Stimulated activated CD4-positive, alpha-beta T cell treated with anti-CD3 and anti-CD28 coated beads, Interleukin-2, amount 100 ng/mL, for 4 hours (primary cell): ENCODE measurements around the gene ZNF512B.
A peak's percentile ranks its signal among the peaks of the same experiment; 100 is the strongest.
"Not testable (repeated sequence)": the region's sequence is repeated elsewhere in the genome, so short reads cannot be mapped to it uniquely, and the experiment has no call there.

Experiments
- DNase-seq: peaks from one replicate; pipeline ENCODE4 v3.0.0-alpha.2; 2020; ENCODE audit warnings: low read depth

ZNF512B gene, protein sequence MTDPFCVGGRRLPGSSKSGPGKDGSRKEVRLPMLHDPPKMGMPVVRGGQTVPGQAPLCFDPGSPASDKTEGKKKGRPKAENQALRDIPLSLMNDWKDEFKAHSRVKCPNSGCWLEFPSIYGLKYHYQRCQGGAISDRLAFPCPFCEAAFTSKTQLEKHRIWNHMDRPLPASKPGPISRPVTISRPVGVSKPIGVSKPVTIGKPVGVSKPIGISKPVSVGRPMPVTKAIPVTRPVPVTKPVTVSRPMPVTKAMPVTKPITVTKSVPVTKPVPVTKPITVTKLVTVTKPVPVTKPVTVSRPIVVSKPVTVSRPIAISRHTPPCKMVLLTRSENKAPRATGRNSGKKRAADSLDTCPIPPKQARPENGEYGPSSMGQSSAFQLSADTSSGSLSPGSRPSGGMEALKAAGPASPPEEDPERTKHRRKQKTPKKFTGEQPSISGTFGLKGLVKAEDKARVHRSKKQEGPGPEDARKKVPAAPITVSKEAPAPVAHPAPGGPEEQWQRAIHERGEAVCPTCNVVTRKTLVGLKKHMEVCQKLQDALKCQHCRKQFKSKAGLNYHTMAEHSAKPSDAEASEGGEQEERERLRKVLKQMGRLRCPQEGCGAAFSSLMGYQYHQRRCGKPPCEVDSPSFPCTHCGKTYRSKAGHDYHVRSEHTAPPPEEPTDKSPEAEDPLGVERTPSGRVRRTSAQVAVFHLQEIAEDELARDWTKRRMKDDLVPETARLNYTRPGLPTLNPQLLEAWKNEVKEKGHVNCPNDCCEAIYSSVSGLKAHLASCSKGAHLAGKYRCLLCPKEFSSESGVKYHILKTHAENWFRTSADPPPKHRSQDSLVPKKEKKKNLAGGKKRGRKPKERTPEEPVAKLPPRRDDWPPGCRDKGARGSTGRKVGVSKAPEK

DNA sequence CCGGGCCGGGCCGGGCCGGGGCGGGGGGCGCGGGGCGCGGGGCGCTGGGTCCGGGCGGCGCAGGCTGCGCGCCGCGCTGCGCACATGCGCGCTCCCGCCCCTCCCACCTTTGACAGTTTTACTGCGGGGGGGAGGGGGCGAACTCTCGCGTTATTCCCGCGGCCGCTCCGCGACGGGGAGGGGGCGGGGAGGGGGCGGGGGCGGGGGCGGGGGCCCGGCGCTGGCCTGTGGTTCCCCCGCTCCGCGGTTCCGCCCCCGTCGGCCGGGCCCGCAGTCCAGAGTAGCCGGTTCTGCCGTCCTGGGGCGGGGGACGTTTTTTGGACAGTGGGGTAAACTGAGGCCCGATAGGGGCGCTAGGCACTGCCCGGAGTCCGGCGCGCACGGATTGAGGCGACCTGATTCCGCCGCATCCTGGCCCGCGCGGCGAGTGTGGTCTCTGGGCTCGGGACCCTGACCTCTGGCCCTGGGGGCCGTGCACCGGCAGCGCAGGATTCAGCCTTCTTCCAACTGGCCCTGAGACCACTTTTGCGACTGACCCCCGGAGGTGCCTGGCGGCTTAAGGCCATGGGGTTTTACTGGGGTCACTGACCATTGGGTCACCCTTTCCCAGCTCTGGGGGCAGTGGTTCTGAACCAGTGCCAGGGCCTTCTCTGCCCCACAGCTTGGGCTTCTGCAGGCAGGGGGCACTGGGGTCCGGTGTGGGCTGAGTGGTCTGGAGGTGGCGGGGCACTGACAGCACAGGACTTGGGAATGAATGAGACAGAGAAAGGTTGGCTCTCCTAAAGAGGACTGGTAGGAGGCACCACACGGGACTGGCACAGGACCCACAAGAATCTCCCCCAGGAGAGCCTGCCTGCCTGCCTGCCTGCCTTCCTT, at the start of gene ZNF512B:
Gene ZNF512B (minus strand): TSS at position 93 of the 876 bp plus-strand sequence. CDS start 1,980 bp downstream, outside the sequence.
- DNase-seq, result peak; percentile 45

DNA sequence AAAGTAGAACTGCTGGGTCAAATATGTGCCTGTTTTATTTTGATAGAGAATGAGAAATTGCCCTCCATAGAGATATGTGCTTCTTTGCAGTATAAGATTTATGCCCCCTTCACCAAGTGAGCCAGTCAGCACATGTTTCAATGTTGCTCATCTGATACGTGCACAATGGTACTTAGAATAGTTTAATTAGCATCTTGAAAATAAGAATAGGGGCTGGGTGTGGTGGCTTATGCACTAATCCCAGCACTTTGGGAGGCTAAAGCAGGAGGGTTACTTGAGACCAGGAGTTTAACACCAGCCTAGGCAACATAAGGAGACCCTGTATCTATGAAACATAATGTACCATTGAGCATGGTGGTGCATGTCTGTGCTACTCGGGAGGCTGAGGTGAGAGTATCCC, 45.9 kb upstream of the ZNF512B start:
- DNase-seq, result no peak

DNA sequence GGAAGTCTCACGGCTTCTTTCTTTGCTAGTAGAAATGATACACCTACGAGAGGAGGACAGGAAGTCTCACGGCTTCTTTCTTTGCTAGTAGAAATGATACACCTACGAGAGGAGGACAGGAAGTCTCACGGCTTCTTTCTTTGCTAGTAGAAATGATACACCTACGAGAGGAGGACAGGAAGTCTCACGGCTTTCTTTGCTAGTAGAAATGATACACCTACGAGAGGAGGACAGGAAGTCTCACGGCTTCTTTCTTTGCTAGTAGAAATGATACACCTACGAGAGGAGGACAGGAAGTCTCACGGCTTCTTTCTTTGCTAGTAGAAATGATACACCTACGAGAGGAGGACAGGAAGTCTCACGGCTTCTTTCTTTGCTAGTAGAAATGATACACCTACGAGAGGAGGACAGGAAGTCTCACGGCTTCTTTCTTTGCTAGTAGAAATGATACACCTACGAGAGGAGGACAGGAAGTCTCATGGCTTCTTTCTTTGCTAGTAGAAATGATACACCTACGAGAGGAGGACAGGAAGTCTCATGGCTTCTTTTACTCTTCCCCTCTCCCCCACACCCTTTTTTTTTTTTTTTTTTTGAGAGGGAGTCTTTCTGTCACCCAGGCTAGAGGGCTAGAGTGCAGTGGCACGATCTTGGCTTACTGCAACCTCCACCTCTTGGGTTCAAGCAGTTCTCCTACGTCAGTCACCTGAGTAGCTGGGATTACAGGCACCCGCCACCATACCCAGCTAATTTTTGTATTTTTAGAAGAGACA, 42.8 kb upstream of the ZNF512B start:
- not testable (repeated sequence) for DNase-seq

DNA sequence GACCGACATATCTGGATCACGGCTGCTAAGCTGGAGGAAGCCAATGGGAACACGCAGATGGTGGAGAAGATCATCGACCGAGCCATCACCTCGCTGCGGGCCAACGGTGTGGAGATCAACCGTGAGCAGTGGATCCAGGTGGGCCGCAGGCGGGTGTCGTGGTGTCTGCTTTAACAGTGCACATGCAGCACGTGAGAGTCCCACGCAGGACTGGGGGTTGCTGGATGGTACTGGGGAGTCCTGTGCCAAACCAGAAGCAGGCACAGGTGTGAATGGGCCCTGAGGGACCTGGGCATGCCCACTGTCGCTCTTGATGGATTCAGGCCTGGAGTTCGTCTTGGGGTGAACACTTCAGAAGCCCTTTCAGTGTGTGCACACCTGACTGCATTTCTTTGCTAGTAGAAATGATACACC, 41.6 kb upstream of the ZNF512B start:
- no peak for DNase-seq

DNA sequence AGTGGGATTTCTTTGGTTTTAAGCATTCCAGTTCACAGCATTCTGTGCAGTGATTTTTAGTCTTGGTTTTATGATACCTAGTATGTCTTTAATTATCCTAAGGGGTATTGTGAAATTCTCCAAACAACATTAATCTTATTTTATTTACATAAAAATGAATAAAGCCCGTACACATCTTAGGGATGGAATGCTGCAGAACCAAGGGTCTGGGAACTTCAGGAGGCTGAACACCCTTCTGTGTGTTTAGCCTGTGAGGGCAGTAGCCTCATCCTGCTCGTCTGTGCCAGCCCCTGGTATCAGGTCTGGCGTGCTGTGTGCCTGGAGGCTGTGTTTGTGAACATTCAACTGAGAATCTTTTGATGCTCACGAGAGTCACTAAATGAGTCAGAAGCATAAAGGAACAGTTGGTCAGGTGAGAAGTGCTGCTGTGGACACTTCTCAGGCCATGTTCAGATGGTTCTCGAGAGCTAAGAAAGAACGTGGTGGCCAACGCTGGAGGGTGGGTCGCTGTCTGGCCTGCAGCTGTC, 41.0 kb upstream of the ZNF512B start:
- no peak for DNase-seq

DNA sequence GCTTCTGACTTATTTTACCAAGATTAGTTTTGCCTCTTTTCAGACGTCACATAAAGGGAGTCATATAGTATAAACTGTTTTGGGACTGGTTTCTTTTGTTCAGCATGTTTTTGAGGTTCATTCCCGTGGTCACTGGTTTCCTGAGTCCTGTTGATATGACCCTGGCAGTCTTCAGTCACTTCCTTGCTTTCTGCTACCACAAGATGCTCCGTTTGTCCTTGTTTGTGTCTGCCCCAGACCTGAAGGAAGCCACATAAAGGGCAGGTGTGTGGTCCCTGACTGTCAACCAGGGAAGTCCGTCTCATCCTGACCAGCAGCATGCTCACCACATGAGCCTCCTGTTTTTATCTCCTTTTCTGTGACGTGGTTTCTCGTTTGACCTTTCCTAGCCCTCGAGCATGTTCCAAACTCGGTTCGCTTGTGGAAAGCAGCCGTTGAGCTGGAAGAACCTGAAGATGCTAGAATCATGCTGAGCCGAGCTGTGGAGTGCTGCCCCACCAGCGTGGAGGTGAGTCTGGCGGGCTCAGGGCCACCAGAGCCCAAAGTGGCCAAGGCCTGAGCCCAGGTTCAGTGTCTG, 40.2 kb upstream of the ZNF512B start:
- no peak for DNase-seq

DNA sequence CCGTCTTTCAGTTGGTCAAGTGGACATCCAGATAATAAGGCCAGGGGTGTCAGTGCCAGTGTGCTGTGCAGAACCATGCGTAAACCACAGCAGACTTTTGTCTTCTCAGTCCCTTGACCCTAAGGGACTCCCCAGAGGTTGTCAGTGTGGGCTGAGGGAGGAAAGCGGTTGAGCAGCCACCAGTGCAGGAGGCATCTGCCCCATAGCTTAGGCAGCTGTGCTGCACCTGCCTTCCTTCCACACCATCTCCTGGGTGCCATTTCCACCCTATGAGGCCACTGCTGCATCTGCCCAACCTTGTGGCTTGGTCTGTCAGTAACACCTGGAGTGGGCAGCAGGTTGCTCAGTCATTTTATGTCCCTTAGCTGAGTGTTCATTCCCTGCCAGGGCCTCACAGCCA, 37.2 kb upstream of the ZNF512B start:
- no peak for DNase-seq

DNA sequence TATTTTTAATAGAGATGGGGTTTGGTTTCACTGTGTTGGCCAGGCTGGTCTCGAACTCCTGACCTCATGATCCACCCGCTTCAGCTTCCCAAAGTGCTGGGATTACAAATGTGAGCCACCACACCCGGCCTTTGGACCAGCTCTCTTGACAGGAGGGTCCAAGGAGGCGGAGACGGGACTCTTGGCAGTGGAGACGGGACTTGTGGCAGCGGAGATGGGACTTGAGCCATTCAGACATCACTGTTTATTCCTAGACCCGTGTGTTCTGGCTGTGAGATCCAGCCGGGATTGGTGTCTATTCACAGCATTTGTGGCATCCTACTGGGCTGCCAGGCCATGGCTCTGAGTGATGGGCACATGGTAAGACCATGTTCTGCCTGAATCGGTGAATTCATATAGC, 36.8 kb upstream of the ZNF512B start:
- DNase-seq, result no peak

DNA sequence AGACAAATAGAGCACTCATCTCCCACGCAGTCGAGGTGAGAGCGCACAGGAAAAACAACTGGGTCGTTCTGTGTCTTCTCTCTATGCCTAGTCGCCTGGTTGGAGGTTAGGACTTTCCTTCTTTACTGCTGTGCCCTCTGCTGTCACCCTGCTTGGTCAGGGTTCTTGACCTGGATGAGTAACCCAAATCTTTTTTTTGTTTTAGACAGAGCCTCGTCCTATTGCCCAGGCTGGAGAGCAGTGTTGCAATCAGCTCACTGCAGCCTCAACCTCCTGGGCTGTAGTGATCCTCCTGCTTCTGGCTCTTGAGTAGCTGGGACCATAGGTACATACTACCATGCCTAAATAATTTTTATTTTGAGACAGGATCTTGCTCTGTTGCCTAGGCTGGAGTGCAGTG, 35.7 kb upstream of the ZNF512B start:
- DNase-seq, result no peak

DNA sequence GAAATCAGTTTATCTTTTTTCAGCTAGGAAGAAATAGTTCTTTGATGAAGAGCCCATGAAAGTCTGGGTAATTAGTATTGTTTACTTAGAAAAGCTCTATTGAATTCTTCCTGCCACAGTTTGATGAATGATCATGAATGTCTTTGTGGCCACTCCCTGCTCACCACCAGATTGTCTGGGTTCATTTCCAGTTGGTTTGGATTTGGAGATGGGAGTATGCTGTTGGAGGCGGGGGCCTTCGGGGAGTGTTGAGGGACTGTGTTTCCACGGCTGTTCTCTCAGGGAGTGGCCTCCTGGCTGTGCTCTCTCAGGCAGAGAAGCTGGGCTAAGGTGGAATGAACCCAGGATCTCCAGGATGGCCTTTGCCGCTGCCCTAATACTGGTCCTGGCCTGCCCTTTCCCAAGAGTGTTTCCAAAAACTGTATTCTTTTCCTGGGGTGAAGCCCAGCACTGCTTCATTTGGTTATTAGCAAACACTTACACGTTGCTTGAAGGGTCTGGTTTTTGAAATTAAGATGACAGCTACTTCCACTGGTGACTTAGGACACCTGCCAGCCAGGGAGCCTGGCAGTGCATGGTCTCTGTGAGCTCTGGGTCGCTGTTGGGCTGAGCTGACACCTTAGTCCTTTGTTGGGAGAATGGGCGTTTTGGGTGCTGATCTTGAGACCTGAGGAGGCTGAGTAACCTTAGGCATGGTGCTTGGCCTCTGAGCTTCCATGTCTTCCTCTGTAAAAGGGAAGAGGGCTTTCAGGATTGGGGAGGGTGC, 34.4 kb upstream of the ZNF512B start:
- no peak for DNase-seq

DNA sequence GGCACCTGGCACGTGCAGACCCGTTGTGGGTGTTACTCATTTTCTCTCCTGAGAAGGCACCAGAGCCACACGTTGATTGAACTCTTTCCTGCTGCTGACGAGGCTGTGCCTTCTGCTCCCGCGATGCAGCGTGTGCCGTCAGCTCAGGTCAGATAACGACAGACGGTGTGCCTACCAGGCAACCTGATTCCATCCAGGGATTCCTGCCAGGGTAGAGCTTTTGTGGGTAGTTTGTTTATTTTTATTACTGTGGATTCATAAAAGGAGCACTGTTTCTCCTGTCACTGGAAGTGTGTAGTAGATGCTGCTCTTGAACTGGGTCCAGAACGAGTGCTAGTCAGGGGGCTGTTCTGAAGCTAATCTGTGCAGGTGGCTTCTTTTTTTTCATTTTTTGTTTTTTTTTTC, 31.9 kb upstream of the ZNF512B start:
- no peak for DNase-seq

DNA sequence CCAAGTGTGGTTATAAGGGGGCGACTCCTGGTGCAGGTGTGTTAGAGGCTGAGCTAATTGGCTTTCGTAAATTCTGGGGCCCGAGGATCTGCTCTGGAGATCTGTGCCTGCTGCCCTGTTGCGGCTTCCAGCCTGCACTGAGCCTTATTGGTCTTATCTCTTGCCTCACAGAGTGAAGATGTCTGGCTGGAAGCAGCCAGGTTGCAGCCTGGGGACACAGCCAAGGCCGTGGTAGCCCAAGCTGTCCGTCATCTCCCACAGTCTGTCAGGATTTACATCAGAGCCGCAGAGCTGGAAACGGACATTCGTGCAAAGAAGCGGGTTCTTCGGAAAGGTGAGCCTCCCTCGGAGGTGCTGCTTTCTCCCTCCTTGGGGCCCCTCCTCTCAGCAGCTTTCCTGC, 31.2 kb upstream of the ZNF512B start:
- DNase-seq, result no peak

DNA sequence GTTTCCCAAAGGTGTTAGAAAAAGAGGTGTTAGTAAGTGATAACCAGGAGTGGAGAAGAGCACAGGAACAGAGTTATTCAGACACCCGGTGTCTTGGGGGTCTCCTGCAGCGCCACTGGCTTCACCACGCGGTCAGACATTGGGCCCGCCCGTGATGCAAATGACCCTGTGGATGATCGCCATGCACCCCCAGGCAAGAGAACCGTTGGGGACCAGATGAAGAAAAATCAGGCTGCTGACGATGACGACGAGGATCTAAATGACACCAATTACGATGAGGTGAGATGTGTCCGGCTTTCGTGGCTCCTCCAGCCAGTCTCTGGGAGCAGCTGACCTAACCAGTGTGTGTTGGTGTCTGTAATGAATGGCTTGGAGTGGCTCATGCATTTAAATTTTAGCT, 13.2 kb upstream of the ZNF512B start:
- DNase-seq, result no peak

DNA sequence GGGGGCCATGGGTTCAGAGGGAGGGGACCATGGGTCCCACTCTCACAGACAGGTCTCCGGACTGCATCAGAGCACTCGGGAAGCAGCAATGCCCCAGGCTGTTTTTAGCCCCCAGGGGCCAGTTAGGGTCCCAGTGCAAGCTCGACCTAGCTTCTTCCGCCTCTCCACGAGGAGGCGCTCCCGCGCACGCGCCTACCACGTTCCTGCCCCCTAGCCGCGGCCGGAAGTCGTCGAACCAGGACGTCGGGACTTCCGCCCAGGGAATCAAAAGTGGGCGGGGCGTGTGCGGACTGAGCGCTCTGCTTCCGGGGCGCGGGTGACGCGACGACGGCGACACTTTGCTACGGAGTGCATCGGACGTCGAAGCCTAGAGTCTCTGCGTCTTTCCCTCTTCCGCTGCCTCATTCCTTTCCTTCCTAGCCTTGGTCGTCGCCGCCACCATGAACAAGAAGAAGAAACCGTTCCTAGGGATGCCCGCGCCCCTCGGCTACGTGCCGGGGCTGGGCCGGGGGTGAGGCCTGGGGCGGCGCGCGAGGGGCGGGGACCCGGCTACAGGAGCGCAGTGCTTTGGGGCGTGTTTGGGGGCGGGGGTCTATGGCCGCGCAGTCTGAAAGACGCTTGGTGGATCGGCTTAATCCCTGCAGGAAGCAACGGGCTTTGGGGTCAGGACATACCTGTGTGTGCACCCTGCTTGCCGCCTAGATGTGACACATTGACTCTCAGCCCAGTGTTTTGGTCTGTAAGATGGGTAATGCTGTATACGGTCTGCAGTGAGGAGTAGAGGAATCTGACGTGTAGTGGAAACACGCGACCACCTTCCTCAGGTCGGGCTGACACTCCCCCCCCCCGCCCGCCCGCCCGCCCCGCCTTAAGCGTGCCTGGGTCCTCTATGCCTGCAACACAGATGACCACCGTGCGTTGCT, 11.3 kb upstream of the ZNF512B start, which contains the start of gene PRPF6:
Gene PRPF6 (plus strand): TSS at position 327 of the 923 bp plus-strand sequence. CDS start 114 bp downstream, at position 441.
- peak; percentile 93 for DNase-seq

DNA sequence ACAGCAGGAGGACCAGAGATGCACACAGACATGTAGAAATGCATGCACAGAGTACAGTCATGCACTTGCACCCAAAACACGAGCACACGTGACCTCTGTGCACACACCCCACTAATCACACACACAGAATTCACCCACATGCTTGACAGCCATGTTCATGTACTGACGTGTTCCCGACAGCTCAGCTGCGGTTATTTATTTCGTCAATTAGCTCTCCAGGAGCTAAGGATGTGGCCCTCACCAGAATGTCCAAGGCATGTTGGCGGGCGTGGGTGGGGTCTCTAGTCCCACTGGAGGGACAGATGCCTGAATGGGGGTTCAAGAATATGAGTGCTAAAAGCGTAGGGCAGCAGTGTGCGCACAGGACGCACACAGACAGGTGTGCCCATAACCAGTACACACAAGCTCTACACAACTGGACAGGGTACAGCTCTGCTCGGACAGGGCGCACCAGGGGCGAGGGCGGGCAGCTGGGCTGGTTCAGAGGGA, 10.6 kb upstream of the ZNF512B start:
- no peak for DNase-seq

DNA sequence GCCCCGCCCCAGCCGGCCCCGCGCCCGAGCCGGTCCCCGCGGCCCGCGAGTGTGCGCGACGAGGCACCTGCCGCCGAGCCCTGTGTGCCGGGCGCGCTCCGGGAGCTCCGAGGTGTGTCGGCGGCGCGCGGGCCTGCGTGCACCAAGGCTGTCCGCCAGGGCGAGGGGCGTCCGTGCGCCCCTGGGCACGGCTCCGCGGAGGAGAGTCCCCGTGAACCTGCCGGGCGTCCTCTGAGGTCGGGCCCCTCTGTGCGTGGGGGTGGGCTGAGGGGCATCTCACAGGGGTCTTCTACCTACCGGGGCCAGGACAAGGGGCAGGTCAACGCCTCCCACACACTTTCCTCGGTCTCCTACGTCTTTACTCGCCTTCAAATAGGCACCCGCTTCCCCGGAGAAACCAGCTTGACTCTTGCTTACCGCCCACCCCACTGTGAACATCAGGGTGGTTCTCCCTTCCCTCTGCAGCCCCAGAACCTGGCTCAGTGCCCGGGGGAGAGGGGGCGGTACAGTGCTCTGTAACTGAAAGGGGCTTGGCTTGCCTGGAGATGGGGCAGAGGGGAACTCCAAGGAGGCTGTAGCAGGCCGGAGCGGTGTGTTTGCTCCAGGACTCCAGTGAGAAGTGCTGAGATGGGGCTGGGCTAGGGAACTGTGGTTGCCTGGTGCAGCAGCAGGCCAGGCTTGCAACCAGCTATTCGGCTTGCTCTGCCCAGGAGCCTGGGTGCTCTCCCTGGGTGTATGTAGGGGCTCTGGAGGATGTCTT, 10.0 kb upstream of the ZNF512B start, which contains the start of gene SAMD10:
Gene SAMD10 (minus strand): TSS at position 86 of the 760 bp plus-strand sequence. CDS start 175 bp downstream, outside the sequence.
- DNase-seq, result peak; percentile 75

DNA sequence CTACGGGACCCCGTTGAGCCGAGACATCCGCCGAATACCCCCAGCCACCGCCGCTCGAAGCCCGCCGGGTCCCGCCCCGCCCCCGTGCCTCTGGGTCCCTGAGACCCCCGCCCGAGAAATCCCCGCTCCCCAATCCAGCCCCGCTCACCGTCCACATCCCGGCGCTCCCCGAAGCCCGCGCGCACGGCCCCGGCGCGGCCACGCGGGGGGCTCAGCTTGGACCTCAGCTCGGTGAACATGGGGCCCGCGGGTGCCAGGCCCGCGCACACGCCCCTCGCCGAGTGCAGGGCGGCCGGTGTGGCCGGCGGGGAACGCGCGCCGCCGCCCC, 9.5 kb upstream of the ZNF512B start:
- DNase-seq, result no peak
